HEK293 (cell line): Measurements from ENCODE around the gene CDH23.

Experiments
- CTCF ChIA-PET: fragments of 350-600 bp; formaldehyde crosslinking; extraction: SDS; loops from one replicate; lab custom pipeline; 2021; ENCODE audit warnings: antibody characterized with exemption; lab: Yijun Ruan, JAX
- POLR2A ChIA-PET: fragments of 300-600 bp; formaldehyde crosslinking; extraction: SDS; loops from one replicate; lab custom pipeline; 2020; ENCODE audit warnings: antibody characterized with exemption, inconsistent platforms; lab: Yijun Ruan, JAX
- H3K27ac ChIP-seq: fragments of 200-500 bp; sonication (Bioruptor generic); 2 replicates; pipeline ENCODE4 v1.5.1; 2014; ENCODE audit warnings: low read depth, low read length, control low read depth, inconsistent platforms; ENCODE audit errors: extremely low read depth
- H3K36me3 ChIP-seq, 2 experiments: fragments of 200-500 bp in 1 of 2; sonication (Bioruptor generic) in 1 of 2; 1 replicate in 1 of 2; 2 replicates in 1 of 2; pipeline ENCODE4 v1.5.1; 2014 to 2017; ENCODE audit warnings: inconsistent platforms in 2 of 2, low read length in 2 of 2; ENCODE audit not compliant: control insufficient read depth in 2 of 2, insufficient read depth in 1 of 2
- H3K4me1 ChIP-seq: fragments of 200-500 bp; sonication (Bioruptor generic); 2 replicates; pipeline ENCODE4 v1.5.1; 2014; ENCODE audit warnings: mild to moderate bottlenecking, low read length, inconsistent platforms; ENCODE audit not compliant: control insufficient read depth, insufficient read depth
- H3K4me3 ChIP-seq: 2 replicates; pipeline ENCODE4 v1.5.1; 2011; ENCODE audit warnings: low read depth, mild to moderate bottlenecking, control low read depth, low read length, moderate library complexity
- H3K9me3 ChIP-seq: fragments of 200-500 bp; sonication (Bioruptor generic); 2 replicates; pipeline ENCODE4 v1.5.1; 2014; ENCODE audit warnings: low read depth, low read length, inconsistent platforms; ENCODE audit not compliant: control insufficient read depth, insufficient read depth
- HOXD13 ChIP-seq: sonication (generic); formaldehyde crosslinking; IDR thresholded peaks from 2 replicates; pipeline ENCODE4 v1.8.0; 2022; ENCODE audit warnings: missing genetic modification reagents, borderline replicate concordance
- MZF1 ChIP-seq: fragments of 450-650 bp; formaldehyde crosslinking; IDR thresholded peaks from 2 replicates; pipeline ENCODE4 v1.5.1; 2017; ENCODE audit warnings: missing biosample characterization, missing genetic modification characterization, borderline replicate concordance
- ZFP37 ChIP-seq: fragments of 450-650 bp; formaldehyde crosslinking; IDR thresholded peaks from 2 replicates; pipeline ENCODE4 v1.5.1; 2016; ENCODE audit warnings: missing biosample characterization, missing genetic modification characterization
- ZNF146 ChIP-seq: fragments of 450-650 bp; formaldehyde crosslinking; IDR thresholded peaks from 2 replicates; pipeline ENCODE4 v1.5.1; 2016; ENCODE audit warnings: missing biosample characterization, missing genetic modification characterization
- ZNF155 ChIP-seq: fragments of 450-650 bp; formaldehyde crosslinking; IDR thresholded peaks from 2 replicates; pipeline ENCODE4 v1.5.1; 2016; ENCODE audit warnings: missing biosample characterization, missing genetic modification characterization
- ZNF169 ChIP-seq: fragments of 450-650 bp; formaldehyde crosslinking; IDR thresholded peaks from 2 replicates; pipeline ENCODE4 v1.5.1; 2016; ENCODE audit warnings: missing biosample characterization, missing genetic modification characterization
- ZNF274 ChIP-seq, 2 experiments: fragments of 200-500 bp in 1 of 2; fragments of 450-650 bp in 1 of 2; sonication (Bioruptor generic) in 1 of 2; formaldehyde crosslinking in 1 of 2; IDR thresholded peaks; 2 replicates each; pipeline versions ENCODE4 v1.5.1 to v1.6.1; 2014 to 2016; ENCODE audit warnings: borderline replicate concordance in 1 of 2, inconsistent platforms in 1 of 2, low read length in 1 of 2, missing biosample characterization in 1 of 2, missing genetic modification characterization in 1 of 2
- ZNF350 ChIP-seq: fragments of 450-650 bp; formaldehyde crosslinking; IDR thresholded peaks from 2 replicates; pipeline ENCODE4 v1.5.0; 2017; ENCODE audit warnings: missing biosample characterization, mild to moderate bottlenecking, missing genetic modification characterization
- ZNF48 ChIP-seq: fragments of 450-650 bp; formaldehyde crosslinking; IDR thresholded peaks from 2 replicates; pipeline ENCODE4 v1.5.1; 2016; ENCODE audit warnings: missing biosample characterization, missing genetic modification characterization
- ZNF544 ChIP-seq: fragments of 450-650 bp; formaldehyde crosslinking; IDR thresholded peaks from 2 replicates; pipeline ENCODE4 v1.5.0; 2017; ENCODE audit warnings: missing biosample characterization, missing genetic modification characterization
- ZNF555 ChIP-seq: fragments of 450-650 bp; formaldehyde crosslinking; conservative IDR thresholded peaks from 2 replicates; pipeline ENCODE4 v1.5.1; 2017; ENCODE audit warnings: missing biosample characterization, mild to moderate bottlenecking, missing genetic modification characterization, inconsistent platforms
- ZNF600 ChIP-seq: fragments of 450-650 bp; formaldehyde crosslinking; IDR thresholded peaks from 2 replicates; pipeline ENCODE4 v1.5.1; 2016; ENCODE audit warnings: missing biosample characterization, missing genetic modification characterization
- ZNF664 ChIP-seq: fragments of 450-650 bp; formaldehyde crosslinking; IDR thresholded peaks from 2 replicates; pipeline ENCODE4 v1.5.1; 2016; ENCODE audit warnings: missing biosample characterization, missing genetic modification characterization
- ZNF837 ChIP-seq: fragments of 450-650 bp; formaldehyde crosslinking; IDR thresholded peaks from 2 replicates; pipeline ENCODE4 v1.5.1; 2016; ENCODE audit warnings: missing biosample characterization, missing genetic modification characterization
- ZSCAN16 ChIP-seq: fragments of 450-650 bp; formaldehyde crosslinking; IDR thresholded peaks from 2 replicates; pipeline ENCODE4 v1.5.1; 2016; ENCODE audit warnings: missing biosample characterization, missing genetic modification characterization
- TF ChIP-seq, protein P1 (sequence below): fragments of 450-650 bp; formaldehyde crosslinking; IDR thresholded peaks from 2 replicates; pipeline ENCODE4 v1.5.1; 2016; ENCODE audit warnings: missing biosample characterization, missing genetic modification characterization
- TF ChIP-seq, protein P2 (sequence below): fragments of 450-650 bp; formaldehyde crosslinking; IDR thresholded peaks from 2 replicates; pipeline ENCODE4 v1.5.1; 2016; ENCODE audit warnings: missing biosample characterization, missing genetic modification characterization, low read depth
- TF ChIP-seq, protein P3 (sequence below): fragments of 450-650 bp; formaldehyde crosslinking; IDR thresholded peaks from 2 replicates; pipeline ENCODE4 v1.5.1; 2016; ENCODE audit warnings: missing biosample characterization, missing genetic modification characterization

The CDH23 gene

DNA sequence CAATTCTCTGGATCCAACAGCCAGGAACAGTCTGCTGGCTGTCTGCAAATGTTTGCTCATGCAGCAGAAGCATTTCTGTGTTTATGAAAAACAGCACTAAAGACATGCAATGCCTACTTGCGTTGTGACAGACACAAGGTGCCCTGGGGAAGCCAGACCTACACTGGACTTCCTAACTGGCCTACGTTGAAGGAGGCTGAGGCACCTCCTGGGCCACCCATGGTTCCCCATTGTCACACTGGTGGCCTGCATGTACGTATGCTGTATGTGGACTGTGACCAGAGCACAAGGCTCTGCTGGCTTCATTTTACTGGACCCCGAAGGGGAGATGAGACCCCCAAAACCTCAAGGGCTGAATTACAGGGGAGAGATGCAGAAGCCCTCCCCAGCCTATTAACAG lies 426.6 kb downstream of the CDH23 start:
- no peak for TF ChIP-seq HOXD13
- TF ChIP-seq ZNF600 (tag by site-specific recombination) = no peak
- no peak for TF ChIP-seq MZF1 (tag by site-specific recombination)
- TF ChIP-seq, protein P1, sequence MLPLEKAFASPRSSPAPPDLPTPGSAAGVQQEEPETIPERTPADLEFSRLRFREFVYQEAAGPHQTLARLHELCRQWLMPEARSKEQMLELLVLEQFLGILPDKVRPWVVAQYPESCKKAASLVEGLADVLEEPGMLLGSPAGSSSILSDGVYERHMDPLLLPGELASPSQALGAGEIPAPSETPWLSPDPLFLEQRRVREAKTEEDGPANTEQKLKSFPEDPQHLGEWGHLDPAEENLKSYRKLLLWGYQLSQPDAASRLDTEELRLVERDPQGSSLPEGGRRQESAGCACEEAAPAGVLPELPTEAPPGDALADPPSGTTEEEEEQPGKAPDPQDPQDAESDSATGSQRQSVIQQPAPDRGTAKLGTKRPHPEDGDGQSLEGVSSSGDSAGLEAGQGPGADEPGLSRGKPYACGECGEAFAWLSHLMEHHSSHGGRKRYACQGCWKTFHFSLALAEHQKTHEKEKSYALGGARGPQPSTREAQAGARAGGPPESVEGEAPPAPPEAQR (tag by site-specific recombination) = no peak
- no peak overlapping the region for H3K27ac ChIP-seq
- H3K36me3 ChIP-seq = peaks cover 16 to 96% of the 10 kb centered on the region in 2 experiments
- H3K4me3 ChIP-seq = no peak overlapping the region
- ChIA-PET CTCF (interaction anchor here (1.7 kb wide), 1 partner anchor 73 kb away, joined by 20 read pairs; no protein-coding TSS in a partner anchor), POLR2A (no interaction called here)
- H3K4me1 ChIP-seq = no peaks in the 10 kb centered on the region
- H3K9me3 ChIP-seq = no peaks in the 10 kb centered on the region

DNA sequence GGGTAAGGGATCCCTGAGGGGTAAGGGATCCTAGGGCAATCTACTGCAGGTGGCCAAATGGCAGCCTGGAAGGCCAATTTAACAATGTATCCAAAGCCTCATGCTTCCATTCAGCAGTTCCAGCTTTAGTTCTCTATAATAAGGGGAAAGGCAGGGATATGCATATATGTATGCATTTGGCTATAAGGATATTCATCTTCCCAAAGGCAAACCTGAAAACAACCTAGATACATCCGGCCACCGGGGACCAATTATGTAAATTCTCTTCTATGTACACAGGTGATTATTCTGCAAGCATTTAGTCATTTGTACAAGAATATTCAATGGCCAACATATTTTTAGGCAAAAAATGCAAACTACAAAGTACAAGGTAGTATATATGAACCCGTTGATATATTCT lies 427.6 kb downstream of the CDH23 start:
- POLR2A ChIA-PET = no interaction called here
- CTCF ChIA-PET = interaction anchor here (0.8 to 1.9 kb wide), 2 partner anchors 50 to 72 kb away, joined by 4 to 14 read pairs; no protein-coding TSS in a partner anchor
- no peak overlapping the region for H3K27ac ChIP-seq
- no peaks in the 10 kb centered on the region for H3K4me1 ChIP-seq
- no peak for TF ChIP-seq ZSCAN16 (tag by site-specific recombination)
- TF ChIP-seq ZNF555 = no peak
- peaks cover 16 to 96% of the 10 kb centered on the region in 2 experiments for H3K36me3 ChIP-seq
- no peaks in the 10 kb centered on the region for H3K9me3 ChIP-seq
- no peak overlapping the region for H3K4me3 ChIP-seq

DNA sequence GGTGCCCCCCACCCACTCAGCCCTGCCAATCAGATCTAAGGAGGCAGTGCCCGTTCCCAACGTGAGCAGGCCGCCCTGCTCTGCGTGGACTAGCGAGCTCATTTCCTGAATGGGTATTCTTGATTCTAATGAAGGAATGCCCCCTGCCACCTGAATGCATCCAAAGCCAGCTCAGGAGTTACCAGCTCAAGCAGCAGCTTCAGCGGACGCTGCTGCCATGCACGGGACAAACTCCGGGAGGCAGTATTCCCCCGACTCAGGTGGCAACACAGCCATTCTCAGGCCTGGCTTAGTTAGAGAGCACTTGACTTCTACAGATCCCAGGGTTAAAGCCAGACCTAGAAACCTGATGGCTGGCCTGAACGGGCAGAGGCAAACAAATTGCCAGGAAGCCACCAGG lies 428.5 kb downstream of the CDH23 start:
- Histone ChIP-seq H3K36me3 (peaks cover 16 to 95% of the 10 kb centered on the region in 2 experiments), H3K4me1 (no peaks in the 10 kb centered on the region), H3K27ac (no peak overlapping the region), H3K4me3 (no peak overlapping the region), H3K9me3 (no peaks in the 10 kb centered on the region)
- TF ChIP-seq ZNF350 (tag by site-specific recombination) = no peak
- no peak for TF ChIP-seq ZNF146 (tag by site-specific recombination)
- TF ChIP-seq ZFP37 = no peak
- TF ChIP-seq ZNF169 = no peak
- TF ChIP-seq ZNF837 (tag by site-specific recombination) = no peak
- TF ChIP-seq ZNF664 = no peak
- TF ChIP-seq ZNF274 (IDR thresholded peaks at IDR 0.05; ENCODE audit: low read length) = no peak
- no peak for TF ChIP-seq ZNF274 (tag by site-specific recombination; IDR thresholded peaks at IDR 0.05; ENCODE audit: borderline replicate concordance)
- no peak for TF ChIP-seq ZNF544 (tag by site-specific recombination)
- TF ChIP-seq ZNF155 (tag by site-specific recombination) = no peak
- TF ChIP-seq, protein P2, sequence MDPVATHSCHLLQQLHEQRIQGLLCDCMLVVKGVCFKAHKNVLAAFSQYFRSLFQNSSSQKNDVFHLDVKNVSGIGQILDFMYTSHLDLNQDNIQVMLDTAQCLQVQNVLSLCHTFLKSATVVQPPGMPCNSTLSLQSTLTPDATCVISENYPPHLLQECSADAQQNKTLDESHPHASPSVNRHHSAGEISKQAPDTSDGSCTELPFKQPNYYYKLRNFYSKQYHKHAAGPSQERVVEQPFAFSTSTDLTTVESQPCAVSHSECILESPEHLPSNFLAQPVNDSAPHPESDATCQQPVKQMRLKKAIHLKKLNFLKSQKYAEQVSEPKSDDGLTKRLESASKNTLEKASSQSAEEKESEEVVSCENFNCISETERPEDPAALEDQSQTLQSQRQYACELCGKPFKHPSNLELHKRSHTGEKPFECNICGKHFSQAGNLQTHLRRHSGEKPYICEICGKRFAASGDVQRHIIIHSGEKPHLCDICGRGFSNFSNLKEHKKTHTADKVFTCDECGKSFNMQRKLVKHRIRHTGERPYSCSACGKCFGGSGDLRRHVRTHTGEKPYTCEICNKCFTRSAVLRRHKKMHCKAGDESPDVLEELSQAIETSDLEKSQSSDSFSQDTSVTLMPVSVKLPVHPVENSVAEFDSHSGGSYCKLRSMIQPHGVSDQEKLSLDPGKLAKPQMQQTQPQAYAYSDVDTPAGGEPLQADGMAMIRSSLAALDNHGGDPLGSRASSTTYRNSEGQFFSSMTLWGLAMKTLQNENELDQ (tag by site-specific recombination) = no peak
- TF ChIP-seq, protein P3, sequence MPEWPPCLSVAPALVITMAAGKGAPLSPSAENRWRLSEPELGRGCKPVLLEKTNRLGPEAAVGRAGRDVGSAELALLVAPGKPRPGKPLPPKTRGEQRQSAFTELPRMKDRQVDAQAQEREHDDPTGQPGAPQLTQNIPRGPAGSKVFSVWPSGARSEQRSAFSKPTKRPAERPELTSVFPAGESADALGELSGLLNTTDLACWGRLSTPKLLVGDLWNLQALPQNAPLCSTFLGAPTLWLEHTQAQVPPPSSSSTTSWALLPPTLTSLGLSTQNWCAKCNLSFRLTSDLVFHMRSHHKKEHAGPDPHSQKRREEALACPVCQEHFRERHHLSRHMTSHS (tag by site-specific recombination) = no peak
- no peak for TF ChIP-seq ZNF48 (tag by site-specific recombination)
- POLR2A ChIA-PET = interaction anchor here (1.0 kb wide), 1 partner anchor 71 kb away, joined by 3 read pairs; no protein-coding TSS in a partner anchor
- CTCF ChIA-PET = interaction anchor here (0.8 to 1.9 kb wide), 4 partner anchors 12 to 71 kb away, joined by 4 to 14 read pairs (median 6); no protein-coding TSS in a partner anchor
